Activated CD8-positive, alpha-beta T cell treated with anti-CD3 and anti-CD28 coated beads, Interleukin-2, amount 10 ng/mL, durations not matched to agents 7 days and 5 days (primary cell): ENCODE results near the gene FADD. TPM values are rescaled to one million over a fixed set of nuclear protein-coding genes. Genes with fewer than 3 reads are reported as not detected.

ENCODE experiments used
- ATAC-seq: fragments of 150-1000 bp; cut with Tn5 transposase; one replicate; pipeline ENCODE4 v1.10.0; 2021; ENCODE audit warnings: moderate library complexity
- CTCF ChIA-PET: fragments of 350-600 bp; sonication (Branson Sonifier 250); formaldehyde crosslinking; loops from one replicate; lab custom pipeline; 2021; ENCODE audit warnings: antibody characterized with exemption; lab: Charles Lee
- POLR2A ChIA-PET: fragments of 350-600 bp; sonication (Branson Sonifier 250); formaldehyde crosslinking; loops from one replicate; lab custom pipeline; 2021; ENCODE audit warnings: antibody characterized with exemption; lab: Charles Lee
- DNase-seq: peaks from one replicate; pipeline ENCODE4 v3.0.0-alpha.2; 2020
- H3K27ac Mint-ChIP-seq: one replicate; pipeline ENCODE4 v1.8.0; 2021; ENCODE audit warnings: mild to moderate bottlenecking, mixed read lengths
- H3K27me3 Mint-ChIP-seq: one replicate; pipeline ENCODE4 v1.8.0; 2021; ENCODE audit warnings: low read depth, mixed read lengths
- H3K36me3 Mint-ChIP-seq: one replicate; pipeline ENCODE4 v1.8.0; 2021; ENCODE audit warnings: low read depth, mixed read lengths
- H3K4me1 Mint-ChIP-seq: one replicate; pipeline ENCODE4 v1.8.0; 2021; ENCODE audit warnings: low read depth, mixed read lengths
- H3K4me3 Mint-ChIP-seq: one replicate; pipeline ENCODE4 v1.8.0; 2021; ENCODE audit warnings: mild to moderate bottlenecking, mixed read lengths
- H3K9me3 Mint-ChIP-seq: one replicate; pipeline ENCODE4 v1.8.0; 2022; ENCODE audit warnings: mixed read lengths; ENCODE audit not compliant: insufficient read depth
- total RNA-seq, 2 experiments: library from RNA; stranded (reverse); gene quantifications; one replicate each; pipeline ENCODE4 v1.2.3, GENCODE V29; 2021

Gene FADD
- total RNA-seq, 2 experiments from 2014 or later: 37.3 to 37.8 TPM

GRCh38 chr11:70183483-70184176 lies 19.5 kb upstream of the FADD start:
- no peak overlapping the region for H3K27ac Mint-ChIP-seq
- no peaks in the 10 kb centered on the region for H3K9me3 Mint-ChIP-seq
- H3K4me3 Mint-ChIP-seq: no peak overlapping the region
- ChIA-PET CTCF (interaction anchor here (1.2 kb wide), 1 partner anchor 13 kb away, joined by 3 read pairs; no protein-coding TSS in a partner anchor), POLR2A (no interaction called here)
- ATAC-seq (no peak), DNase-seq (no peak)
- H3K36me3 Mint-ChIP-seq: no peaks in the 10 kb centered on the region
- no peaks in the 10 kb centered on the region for H3K4me1 Mint-ChIP-seq
- H3K27me3 Mint-ChIP-seq: no peaks in the 10 kb centered on the region

GRCh38 chr11:70184396-70184795 lies 18.7 kb upstream of the FADD start:
- H3K27ac Mint-ChIP-seq: no peak overlapping the region
- H3K36me3 Mint-ChIP-seq: no peaks in the 10 kb centered on the region
- H3K4me3 Mint-ChIP-seq: no peak overlapping the region
- DNase-seq (no peak), ATAC-seq (no peak)
- H3K4me1 Mint-ChIP-seq: no peaks in the 10 kb centered on the region
- H3K27me3 Mint-ChIP-seq: no peaks in the 10 kb centered on the region
- no peaks in the 10 kb centered on the region for H3K9me3 Mint-ChIP-seq
- POLR2A ChIA-PET: no interaction called here
- CTCF ChIA-PET: no interaction called here

DNA sequence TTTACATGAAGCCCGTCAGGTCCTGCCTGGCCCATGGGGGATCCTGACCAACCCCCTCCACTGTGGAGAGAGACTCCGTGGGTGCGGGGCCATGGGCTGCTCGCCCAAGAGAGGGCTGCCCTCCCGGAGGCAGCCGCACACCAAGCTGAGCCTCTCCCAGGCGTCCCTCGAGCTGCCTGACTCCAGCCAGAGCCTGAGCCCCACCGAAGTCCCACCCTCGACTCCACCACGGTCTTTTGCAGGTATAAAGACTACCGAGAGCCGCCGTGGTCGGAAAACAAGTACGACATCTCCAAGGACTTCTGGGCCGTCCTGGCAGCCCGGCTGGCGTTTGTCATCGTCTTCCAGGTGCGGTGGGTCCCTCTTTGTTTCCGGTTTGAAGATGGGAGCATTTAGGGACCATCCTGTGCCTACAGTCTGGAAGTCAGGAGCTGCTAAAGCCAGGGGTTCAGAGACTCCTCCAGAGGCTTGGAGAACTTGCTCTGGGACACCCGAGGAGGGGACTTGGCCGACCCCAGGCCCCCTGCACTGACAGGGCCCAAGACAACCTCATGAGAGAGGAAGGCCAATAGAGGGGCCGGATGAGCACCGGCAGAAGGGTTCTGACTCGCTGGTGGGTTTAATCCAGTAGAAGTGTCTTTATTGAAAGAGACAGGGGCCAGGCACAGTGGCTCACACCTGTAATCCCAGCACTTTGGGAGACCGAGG lies 17.6 kb upstream of the FADD start:
- H3K4me3 Mint-ChIP-seq: no peak overlapping the region
- ChIA-PET POLR2A (interaction anchor here (1.2 kb wide), 1 partner anchor 18 kb away, joined by 3 read pairs; the partner anchor contains the start of gene FADD), CTCF (no interaction called here)
- H3K9me3 Mint-ChIP-seq: no peaks in the 10 kb centered on the region
- H3K27me3 Mint-ChIP-seq: no peaks in the 10 kb centered on the region
- DNase-seq: no peak
- ATAC-seq: no peak
- H3K36me3 Mint-ChIP-seq: no peaks in the 10 kb centered on the region
- no peaks in the 10 kb centered on the region for H3K4me1 Mint-ChIP-seq
- no peak overlapping the region for H3K27ac Mint-ChIP-seq

DNA sequence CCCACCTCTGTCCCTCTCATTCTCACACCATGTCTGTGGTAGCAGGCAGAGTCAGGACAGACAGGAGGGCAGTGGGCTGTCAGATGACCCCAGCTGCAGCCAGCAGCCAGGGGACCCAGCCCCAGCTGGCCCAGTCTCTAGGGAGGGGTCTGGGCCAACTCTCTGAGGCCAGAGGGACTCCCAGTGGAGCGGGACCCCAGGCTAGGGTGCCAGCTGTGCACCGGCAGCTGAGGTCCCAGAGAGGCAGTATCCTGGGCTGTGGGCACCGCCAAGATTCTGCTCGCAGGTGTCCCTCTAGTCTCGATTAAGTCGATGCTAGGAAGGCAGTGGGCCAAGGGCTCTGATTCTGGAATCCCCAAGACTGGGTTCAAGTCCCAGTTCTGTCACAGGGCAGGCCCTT lies 16.7 kb upstream of the FADD start:
- ChIA-PET CTCF (no interaction called here), POLR2A (interaction anchor here (1.2 kb wide), 1 partner anchor 17 kb away, joined by 3 read pairs; the partner anchor contains the start of gene FADD)
- DNase-seq (no peak), ATAC-seq (no peak)
- H3K9me3 Mint-ChIP-seq: no peaks in the 10 kb centered on the region
- no peak overlapping the region for H3K27ac Mint-ChIP-seq
- H3K4me3 Mint-ChIP-seq: no peak overlapping the region
- H3K27me3 Mint-ChIP-seq: no peaks in the 10 kb centered on the region
- no peaks in the 10 kb centered on the region for H3K36me3 Mint-ChIP-seq
- H3K4me1 Mint-ChIP-seq: peaks cover 2% of the 10 kb centered on the region

GRCh38 chr11:70186936-70187335 lies 16.2 kb upstream of the FADD start:
- no peak for DNase-seq
- Mint-ChIP-seq H3K27ac (no peak overlapping the region), H3K27me3 (no peaks in the 10 kb centered on the region), H3K9me3 (no peaks in the 10 kb centered on the region), H3K4me1 (peaks cover 4% of the 10 kb centered on the region), H3K36me3 (no peaks in the 10 kb centered on the region), H3K4me3 (no peak overlapping the region)
- POLR2A ChIA-PET: no interaction called here
- CTCF ChIA-PET: no interaction called here
- no peak for ATAC-seq

GRCh38 chr11:70187771-70188170 lies 15.3 kb upstream of the FADD start:
- ATAC-seq (no peak), DNase-seq (no peak)
- Mint-ChIP-seq H3K36me3 (no peaks in the 10 kb centered on the region), H3K27ac (no peak overlapping the region), H3K9me3 (no peaks in the 10 kb centered on the region), H3K4me1 (peaks cover 4% of the 10 kb centered on the region), H3K27me3 (no peaks in the 10 kb centered on the region), H3K4me3 (no peak overlapping the region)
- POLR2A ChIA-PET: no interaction called here
- CTCF ChIA-PET: interaction anchor here (1.2 kb wide), 1 partner anchor 10 kb away, joined by 3 read pairs; no protein-coding TSS in a partner anchor

- DNase-seq (no peak), ATAC-seq (no peak)
- ChIA-PET CTCF (no interaction called here), POLR2A (no interaction called here)
- Mint-ChIP-seq H3K27ac (no peak overlapping the region), H3K27me3 (no peaks in the 10 kb centered on the region), H3K4me1 (peaks cover 4% of the 10 kb centered on the region), H3K4me3 (no peak overlapping the region), H3K9me3 (no peaks in the 10 kb centered on the region), H3K36me3 (no peaks in the 10 kb centered on the region)
These were observed 13.5 kb upstream of the FADD start for GRCh38 chr11:70189622-70190021.

DNA sequence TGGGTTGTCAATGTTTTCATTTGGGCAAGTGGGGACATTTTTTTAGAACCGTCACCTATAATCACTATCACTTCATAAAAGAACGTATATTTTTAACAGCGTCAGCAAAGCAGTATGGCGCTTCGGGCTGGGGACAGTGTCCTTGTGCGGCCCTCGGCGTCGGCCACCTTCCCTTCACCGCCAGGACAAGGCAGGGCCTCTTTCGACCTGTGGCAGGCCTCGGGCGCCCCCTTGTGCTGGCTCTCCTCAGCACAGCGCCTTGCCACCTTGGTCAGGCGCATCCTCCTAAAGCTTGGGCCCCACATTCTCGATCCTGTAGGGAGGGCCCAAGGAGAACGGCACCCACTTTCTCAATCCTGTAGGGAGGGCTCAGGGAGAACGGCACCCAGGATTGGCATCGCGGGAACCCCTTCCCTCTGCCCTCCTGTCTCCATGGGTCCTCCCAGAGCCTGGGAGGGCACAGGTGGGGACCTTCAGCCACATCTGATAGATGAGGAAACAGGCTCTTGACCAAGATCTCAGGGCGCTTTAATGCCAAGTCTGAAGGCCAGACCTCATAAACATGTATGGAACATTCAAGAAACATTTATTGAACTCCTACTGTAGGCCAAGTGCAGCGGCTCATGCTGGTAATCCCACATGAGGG lies 11.5 kb upstream of the FADD start:
- Mint-ChIP-seq H3K27ac (no peak overlapping the region), H3K9me3 (no peaks in the 10 kb centered on the region), H3K27me3 (peaks cover 3% of the 10 kb centered on the region), H3K4me1 (peaks cover 7% of the 10 kb centered on the region), H3K4me3 (no peak overlapping the region), H3K36me3 (no peaks in the 10 kb centered on the region)
- DNase-seq (peak; percentile 72), ATAC-seq (peak; percentile 78)
- ChIA-PET POLR2A (no interaction called here), CTCF (interaction anchor here (0.7 to 1.1 kb wide), 3 partner anchors 12 to 276 kb away, joined by 3 to 5 read pairs (median 4); partner anchors contain the start of gene FADD)

DNA sequence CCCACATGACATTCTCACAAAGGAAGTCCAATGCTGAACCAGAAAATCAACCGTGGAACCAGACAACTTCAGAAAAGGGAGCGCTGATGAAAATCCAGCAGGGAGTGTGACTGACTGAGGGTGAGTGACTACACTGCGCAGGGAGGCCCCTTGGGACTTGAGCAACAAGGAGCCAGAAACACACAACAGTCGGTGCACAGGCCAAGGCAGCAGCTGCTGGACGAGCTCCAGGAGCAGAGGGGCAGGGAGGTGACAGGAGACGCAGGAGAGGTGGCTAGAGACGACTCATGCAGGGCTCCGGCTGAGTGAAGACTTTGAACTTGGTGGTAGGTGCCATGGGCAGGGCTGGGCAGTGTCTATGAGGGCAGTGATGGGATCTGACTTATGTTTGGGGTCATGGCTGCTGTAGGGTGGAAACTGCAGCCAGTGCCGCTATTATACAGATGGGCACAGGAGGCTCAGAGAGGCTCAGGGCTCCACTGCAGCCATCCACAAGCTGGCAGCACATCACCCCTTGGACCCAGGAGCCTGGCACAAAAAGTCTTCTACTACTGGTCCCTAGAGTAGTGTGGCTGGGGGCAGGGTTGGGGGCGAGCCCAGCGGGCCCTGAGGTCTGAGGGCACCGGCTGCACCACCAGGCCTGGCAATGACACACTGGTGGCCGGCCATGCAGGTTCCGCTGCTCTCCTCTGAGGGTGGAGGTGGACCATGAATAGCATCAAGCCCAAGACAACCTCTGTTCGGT lies 10.3 kb upstream of the FADD start:
- Mint-ChIP-seq H3K36me3 (no peaks in the 10 kb centered on the region), H3K4me1 (peaks cover 7% of the 10 kb centered on the region), H3K4me3 (no peak overlapping the region), H3K27me3 (peaks cover 3% of the 10 kb centered on the region), H3K9me3 (no peaks in the 10 kb centered on the region), H3K27ac (no peak overlapping the region)
- ATAC-seq (no peak), DNase-seq (no peak)
- CTCF ChIA-PET: interaction anchor here (1.1 kb wide), 1 partner anchor 278 kb away, joined by 5 read pairs; no protein-coding TSS in a partner anchor
- POLR2A ChIA-PET: no interaction called here

DNA sequence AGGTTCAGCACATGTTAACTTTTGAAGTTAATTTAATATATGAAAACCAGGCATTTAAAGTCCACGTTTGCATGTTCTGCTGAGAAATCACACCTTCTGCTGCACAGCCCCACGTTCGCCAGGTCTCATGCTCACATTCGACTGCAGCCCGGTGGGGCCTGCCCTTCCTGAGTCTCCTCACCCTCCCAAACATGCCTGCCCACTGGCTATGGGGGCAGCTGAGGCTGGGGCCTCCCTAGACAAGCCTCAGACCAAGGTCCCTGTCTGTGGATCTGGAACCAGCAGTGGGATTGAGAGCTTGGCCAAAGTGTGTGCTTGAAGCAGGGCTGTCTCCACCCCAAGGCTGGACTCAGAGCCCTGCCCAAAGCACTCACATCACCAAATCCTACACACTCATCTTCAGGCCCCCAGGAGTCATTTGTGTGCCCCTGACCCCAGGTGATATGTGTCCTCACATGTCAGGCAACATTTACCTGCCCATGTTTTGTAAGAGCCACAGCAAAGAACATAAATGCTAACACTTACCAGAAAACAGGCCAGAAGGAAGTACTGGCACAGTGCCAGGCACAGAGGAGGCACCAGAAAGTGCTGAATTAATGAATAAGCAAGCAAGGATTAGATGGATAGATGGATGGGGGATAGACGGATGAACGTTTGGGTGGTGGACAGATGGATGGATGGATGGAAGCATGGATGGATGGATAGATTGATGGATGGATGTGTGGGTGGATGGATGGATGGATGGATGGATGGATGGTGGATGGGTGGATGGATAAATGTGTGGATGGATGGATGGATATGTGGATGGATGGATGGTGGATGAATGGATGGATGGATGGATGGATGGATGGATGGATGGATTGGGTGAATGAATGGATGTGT lies 9.4 kb upstream of the FADD start:
- Mint-ChIP-seq H3K36me3 (no peaks in the 10 kb centered on the region), H3K9me3 (no peaks in the 10 kb centered on the region), H3K4me3 (no peak overlapping the region), H3K27ac (no peak overlapping the region), H3K27me3 (peaks cover 4% of the 10 kb centered on the region), H3K4me1 (peaks cover 7% of the 10 kb centered on the region)
- ChIA-PET CTCF (no interaction called here), POLR2A (no interaction called here)
- no peak for ATAC-seq
- no peak for DNase-seq
